Stimulated activated CD4-positive, alpha-beta T cell treated with anti-CD3 and anti-CD28 coated beads, Interleukin-15, amount 100 ng/mL, for 48 hours (primary cell): ENCODE measurements around the gene ZBTB1.

ENCODE experiments used
- DNase-seq, 2 donors: peaks; one replicate each; pipeline ENCODE4 v3.0.0-alpha.2; 2020; ENCODE audit warnings: low read depth in 2 of 2

Gene ZBTB1

DNA sequence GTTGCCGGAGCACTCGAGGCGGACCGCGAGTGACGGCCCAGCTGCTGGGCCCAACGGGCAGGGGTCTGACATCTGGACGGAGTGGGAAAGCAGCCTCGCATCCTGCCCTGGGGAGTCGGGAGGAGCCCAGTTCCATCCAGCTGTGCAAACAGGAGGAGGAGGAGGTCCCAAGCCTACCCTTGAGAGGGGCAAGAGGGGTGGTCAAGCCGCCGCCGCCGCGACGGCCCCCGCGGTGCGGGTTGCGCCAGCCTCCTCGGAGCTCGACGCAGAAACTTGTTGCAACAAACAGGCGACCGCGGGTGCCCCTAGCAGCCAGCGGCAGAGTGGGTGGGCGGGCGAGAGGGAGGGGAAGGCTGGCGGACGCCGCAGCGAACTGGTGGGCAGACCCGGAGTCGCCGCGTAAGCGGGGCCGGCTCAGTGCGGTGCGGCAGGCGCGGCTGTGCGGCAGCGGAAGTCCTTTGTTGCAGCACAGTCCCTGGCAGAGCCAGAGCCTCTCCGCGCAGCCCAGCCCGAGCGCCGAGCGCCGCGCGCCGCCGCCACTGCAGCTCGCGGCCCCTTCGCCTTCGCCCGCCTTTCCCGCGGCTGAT is at the start of gene ZBTB1:
ZBTB1 (plus strand) TSS at position 461 of the 587 bp plus-strand sequence. CDS start 16,735 bp downstream, outside the sequence.
- DNase-seq = peak; percentile 84

GRCh38 chr14:64459405-64460136 is 45.0 kb upstream of the ZBTB1 start:
- no peak for DNase-seq

DNA sequence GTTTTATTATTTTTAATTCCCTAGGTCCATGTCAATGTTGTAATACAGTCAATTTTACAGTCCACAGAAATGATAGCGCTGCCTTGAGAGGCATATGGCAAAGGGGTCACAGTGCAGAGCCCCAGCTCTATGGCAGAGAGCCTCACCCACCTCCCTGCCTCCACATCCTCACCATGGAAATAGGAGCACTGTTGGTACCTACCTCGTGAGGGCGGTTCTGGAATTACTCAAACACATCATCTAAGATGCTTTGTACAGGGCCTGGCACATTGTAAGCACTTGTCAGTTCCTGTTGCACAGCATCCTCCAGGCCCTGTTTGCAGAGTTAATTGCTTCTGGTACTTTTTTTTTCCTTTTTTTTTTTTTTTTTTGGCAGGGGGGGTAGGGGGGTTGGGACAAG is 43.3 kb upstream of the ZBTB1 start:
- DNase-seq = no peak

DNA sequence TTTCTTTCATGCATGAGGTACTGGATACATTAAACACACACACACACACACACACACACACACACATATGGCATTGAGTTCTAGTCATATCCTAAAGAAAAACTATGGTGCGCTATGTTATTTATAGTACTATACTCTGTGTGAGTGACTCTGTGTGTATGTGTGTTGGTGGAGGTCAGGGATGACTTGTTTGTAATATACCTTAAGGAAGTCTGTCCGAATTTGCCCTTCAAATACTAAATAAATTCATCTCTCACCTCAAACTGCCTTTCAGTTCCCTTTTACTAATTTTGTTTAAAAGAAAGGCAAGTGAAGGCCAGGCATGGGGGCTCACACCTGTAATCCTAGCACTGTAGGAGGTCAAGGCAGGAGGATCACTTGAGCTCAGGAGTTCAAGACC is 41.4 kb upstream of the ZBTB1 start:
- no peak for DNase-seq

- no peak for DNase-seq
Observed at GRCh38 chr14:64463873-64464272, 40.7 kb upstream of the ZBTB1 start.

DNA sequence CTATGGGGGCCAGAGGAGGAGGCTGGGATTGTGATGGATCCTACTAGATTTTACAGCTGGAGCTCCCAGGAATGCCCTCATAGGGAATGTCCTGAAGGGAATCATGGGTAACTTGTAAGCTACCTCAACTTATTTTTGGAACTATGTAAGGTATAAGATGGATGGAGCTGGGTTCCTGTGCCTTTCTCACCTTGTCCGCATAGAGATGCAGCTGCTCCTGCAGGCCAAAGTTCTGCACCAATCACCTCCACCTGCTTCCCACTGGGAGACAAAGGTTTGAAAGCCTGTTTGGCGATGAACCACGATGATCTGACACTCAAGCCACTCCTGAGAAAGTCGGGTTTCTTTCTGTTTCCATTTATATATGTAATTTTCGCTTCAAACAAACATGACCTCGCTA is 39.9 kb upstream of the ZBTB1 start:
- no peak for DNase-seq

DNA sequence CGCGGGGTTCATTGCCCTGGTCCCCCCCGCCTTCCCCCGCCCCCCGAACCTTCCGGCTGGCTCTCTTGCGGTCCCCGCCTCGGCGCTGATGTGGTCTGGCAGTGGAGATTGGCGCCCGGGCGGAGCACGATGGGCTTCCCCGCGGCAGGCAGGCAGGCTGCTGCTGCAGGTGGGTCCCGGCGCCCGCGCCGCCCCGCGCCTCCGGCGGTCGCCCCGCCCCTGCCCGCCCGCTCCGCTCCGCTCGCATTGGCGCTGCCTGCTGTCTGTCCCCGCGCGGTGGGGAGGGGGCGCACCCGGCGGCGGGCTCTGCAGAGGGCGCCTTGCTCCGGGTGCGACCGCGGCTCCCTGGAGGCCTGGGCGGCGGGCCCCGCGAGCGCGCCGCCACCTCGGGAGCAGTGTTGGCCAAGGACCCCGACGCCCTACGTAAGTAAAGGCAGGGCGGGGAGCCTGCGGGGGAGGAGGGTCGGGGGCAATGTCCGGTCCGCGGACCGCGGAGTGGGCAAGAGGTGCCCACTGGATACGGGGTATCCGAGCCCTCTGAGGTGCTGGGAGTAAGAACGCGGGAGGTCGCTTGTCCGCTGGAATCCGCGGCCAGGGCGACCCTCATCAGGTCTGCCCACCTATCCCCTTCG is 39.3 kb upstream of the ZBTB1 start, which contains the start of gene AKAP5:
AKAP5 (plus strand) TSS at position 309 of the 632 bp plus-strand sequence. CDS start 2,896 bp downstream, outside the sequence.
- peak; percentile 23 to 32 for DNase-seq

- no peak for DNase-seq
Observed at GRCh38 chr14:64465831-64466554, 38.6 kb upstream of the ZBTB1 start.

GRCh38 chr14:64467101-64467500 is 37.5 kb upstream of the ZBTB1 start:
- no peak for DNase-seq

DNA sequence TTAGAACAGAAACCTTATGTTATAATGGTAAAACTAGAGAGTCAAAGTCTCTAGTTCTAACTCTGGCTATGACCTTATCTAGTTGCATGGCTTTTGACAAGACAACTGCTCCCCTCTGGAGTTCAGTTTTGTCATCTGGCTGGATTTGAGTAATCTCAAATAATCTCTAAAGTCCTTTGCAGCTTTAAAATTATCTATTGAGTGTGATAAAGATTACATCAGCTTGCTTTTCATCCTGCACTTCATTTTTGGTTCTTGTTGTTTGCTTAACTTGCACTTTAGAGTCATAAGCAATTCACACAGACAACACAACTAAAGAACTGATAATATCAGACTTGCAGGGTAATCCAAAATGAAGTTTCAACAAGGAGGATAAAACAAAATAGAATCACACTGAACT is 37.0 kb upstream of the ZBTB1 start:
- DNase-seq = no peak

DNA sequence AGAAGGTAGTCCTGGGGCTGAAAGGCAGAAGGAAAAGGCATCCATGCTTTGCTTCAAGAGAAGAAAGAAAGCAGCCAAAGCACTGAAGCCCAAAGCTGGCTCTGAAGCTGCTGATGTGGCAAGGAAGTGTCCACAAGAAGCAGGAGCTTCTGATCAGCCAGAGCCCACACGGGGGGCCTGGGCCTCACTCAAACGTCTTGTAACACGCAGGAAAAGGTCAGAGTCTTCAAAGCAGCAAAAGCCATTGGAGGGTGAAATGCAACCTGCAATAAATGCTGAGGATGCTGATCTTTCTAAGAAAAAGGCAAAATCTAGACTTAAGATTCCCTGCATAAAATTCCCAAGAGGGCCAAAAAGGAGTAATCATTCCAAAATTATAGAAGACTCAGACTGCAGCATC is 36.1 kb upstream of the ZBTB1 start:
- DNase-seq = no peak

DNA sequence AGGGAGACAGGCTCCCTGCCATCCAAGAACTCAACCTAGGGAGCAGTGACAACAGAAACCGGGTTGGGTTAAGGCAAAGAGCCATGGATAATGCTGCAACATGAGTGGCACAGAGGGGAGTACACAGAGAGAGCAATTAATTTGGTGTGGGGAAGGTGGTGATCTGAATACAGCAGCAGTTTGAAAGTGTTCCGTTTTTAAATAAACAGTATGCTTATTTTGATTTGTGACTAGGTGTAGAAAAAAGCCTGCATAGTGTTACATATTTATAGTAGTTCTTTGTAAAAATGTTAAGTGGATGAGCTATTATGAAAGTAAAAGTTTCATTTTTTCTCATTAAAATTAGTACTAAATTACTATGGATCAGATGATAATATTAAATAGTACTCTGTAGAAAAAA is 30.5 kb upstream of the ZBTB1 start:
- no peak for DNase-seq

GRCh38 chr14:64474698-64475097 is 29.9 kb upstream of the ZBTB1 start:
- no peak for DNase-seq

- no peak for DNase-seq
Observed at GRCh38 chr14:64475585-64476273, 28.8 kb upstream of the ZBTB1 start.

DNA sequence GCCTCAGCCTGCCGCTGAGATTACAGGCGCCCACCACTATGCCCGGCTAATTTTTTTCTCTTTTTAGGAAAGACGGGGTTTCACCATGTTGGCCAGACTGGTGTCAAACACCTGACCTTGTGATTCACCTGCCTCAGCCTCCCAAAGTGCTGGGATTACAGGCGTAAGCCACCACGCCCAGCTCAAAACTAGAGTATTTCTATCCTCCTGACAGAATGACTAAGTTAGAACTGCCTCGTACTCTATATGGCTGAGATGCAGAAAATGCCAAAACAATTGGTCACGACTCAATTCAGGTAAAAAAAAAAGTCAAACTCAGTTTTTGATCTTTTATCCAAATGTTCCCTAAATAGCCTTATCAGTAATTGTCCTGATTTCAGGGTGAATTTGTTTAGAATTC is 28.1 kb upstream of the ZBTB1 start:
- no peak for DNase-seq

- no peak for DNase-seq
Observed at GRCh38 chr14:64478634-64479250, 25.8 kb upstream of the ZBTB1 start.

DNA sequence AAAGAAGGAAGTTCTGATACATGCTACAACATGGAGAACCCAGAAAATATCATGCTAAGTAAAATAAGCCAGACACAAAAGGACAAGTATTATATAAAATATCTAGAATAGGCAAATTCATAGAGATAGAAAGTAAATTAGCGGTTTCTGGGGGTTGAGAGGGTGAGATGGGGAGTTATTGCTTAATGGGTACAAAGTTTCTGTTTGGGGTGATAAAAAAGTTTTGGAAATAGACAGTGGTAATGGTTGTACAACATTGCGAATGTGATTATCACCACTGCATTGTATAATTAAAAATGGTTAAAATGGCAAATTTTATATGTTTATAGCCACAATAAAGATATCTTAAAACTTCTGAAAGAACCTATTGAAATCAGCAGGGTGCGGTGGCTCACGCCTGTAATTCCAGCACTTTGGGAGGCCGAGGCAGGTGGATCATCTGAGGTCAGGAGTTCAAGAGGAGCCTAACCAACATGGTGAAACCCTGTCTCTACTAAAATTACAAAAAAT is 15.9 kb upstream of the ZBTB1 start:
- no peak for DNase-seq

DNA sequence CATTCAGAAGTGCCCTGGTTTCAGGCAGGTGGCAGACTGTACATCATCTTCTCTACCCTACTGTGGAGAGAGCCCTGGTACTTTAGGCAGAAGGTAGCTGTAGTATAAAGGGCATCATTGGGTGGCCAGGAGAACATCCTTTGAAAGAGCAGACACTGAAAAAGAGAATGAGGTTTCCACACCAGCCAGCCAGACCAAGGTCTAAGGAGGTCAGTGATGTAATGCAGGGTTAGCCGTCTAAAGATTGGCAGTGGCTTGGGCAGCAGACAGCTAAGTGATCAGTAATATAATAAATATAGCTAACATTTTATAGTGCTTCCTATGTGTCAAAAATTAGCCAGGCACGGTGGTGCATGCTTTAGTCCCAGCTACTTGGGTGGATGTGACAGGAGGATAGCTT is 12.9 kb upstream of the ZBTB1 start:
- DNase-seq = no peak

GRCh38 chr14:64493455-64493854 is 11.1 kb upstream of the ZBTB1 start:
- DNase-seq = no peak

DNA sequence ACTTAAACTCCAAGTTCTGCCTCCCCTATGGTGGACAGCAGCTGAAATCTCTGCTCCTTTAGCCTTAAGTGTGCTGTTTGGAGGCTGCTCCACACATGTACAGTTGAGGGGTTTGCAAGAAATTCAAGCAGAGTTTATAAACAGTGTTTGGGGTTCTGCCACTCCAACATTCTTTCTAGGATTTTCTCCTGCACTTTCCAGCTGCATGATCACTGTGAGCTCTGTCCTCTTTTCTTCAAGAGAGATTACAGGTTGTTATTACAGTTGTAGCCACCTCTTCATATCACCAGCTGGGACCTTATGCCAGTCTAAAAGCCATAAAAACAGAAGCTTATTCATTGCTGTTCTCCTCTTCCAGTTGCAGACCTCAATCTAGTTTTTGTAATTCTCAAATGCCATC is 9.3 kb upstream of the ZBTB1 start:
- no peak for DNase-seq

DNA sequence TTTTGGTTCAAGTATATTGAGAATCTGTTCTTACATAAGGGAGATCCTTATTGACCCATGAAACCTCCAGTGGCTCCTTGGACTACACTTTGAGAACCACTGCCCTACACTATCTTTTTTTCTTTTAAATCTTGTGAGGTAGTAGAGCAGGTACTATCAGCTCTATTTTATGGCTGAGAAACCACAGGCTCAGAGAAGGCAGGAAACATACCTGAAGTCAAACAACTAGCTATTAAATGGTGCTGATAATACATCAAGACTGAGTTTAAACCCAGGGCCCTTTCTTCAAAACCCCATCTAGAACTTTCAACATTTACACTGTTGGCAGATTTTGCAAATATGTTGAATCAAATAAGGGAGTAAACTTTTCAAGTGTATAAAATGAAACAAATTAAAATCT is 7.8 kb upstream of the ZBTB1 start:
- DNase-seq = no peak
